Gastrocnemius medialis (tissue), 4 donors: Measurements from ENCODE around the gene SSTR3.

Source experiments
- POLR2A ChIP-seq, 2 donors: fragments of 450-650 bp; IDR thresholded peaks; one replicate each; pipeline ENCODE4 v1.6.1; 2017; ENCODE audit warnings: antibody characterized with exemption in 2 of 2, mild to moderate bottlenecking in 2 of 2, moderate library complexity in 2 of 2
- TF ChIP-seq, protein P1 (sequence below), 5 experiments: fragments of 450-650 bp in 3 of 5; fragments of 200-600 bp in 2 of 5; sonication (generic) in 2 of 5; IDR thresholded peaks in 4 of 5; conservative IDR thresholded peaks in 1 of 5; 1 replicate in 4 of 5; 2 replicates in 1 of 5; pipeline ENCODE4 v1.5.1; 2016 to 2019; ENCODE audit warnings: antibody characterized with exemption in 5 of 5, mild to moderate bottlenecking in 3 of 5, moderate library complexity in 3 of 5

DNA sequence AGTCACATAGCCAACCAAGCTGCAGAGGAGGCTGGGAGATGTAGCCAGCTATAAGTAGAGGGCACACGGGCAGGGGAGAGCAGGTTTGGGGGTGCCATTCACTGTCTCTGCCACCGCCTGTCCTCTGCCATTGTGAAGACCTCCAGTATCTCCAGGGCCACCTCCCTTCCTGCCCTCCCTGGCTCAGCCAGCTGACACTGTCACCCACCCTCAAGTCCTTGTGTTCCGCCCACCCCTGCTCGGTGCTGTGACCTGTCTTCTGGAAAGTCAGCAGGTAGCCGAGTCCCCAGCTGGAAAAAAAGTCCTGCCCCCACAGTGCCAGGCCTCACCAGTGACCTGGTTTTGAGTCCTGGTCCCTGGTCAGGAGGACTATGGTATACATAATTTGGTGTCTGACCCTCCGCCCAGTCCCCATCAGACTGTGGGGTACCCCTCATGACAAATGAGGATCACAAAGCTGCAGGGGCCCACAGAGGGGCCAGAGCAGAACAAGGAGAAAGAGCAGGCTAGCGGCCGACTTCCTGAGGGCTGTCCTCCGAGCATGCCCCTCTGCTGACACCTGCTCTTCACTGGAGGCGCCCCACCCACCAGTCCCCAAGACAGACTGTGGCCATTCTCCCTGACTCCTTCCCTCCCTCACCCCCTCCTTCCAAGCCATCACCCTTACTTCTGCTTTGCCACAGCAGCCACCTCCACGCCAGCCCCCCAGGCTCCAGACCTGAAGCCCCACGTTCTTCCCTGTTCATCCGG, 55.4 kb downstream of the SSTR3 start:
- TF ChIP-seq, protein P1, sequence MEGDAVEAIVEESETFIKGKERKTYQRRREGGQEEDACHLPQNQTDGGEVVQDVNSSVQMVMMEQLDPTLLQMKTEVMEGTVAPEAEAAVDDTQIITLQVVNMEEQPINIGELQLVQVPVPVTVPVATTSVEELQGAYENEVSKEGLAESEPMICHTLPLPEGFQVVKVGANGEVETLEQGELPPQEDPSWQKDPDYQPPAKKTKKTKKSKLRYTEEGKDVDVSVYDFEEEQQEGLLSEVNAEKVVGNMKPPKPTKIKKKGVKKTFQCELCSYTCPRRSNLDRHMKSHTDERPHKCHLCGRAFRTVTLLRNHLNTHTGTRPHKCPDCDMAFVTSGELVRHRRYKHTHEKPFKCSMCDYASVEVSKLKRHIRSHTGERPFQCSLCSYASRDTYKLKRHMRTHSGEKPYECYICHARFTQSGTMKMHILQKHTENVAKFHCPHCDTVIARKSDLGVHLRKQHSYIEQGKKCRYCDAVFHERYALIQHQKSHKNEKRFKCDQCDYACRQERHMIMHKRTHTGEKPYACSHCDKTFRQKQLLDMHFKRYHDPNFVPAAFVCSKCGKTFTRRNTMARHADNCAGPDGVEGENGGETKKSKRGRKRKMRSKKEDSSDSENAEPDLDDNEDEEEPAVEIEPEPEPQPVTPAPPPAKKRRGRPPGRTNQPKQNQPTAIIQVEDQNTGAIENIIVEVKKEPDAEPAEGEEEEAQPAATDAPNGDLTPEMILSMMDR (IDR thresholded peaks at IDR 0.05 in 4 of 5, conservative IDR thresholded peaks at IDR 0.05 in 1 of 5) = no peak
- TF ChIP-seq POLR2A (IDR thresholded peaks at IDR 0.05) = no peak
